CD4-positive, alpha-beta memory T cell (primary cell): ENCODE measurements around the gene ANLN. TPM values are rescaled to one million over a fixed set of nuclear protein-coding genes. Genes with fewer than 3 reads are reported as not detected.

ENCODE experiments used
- CTCF ChIA-PET: fragments of 350-600 bp; sonication (Branson Sonifier 250); formaldehyde crosslinking; loops from one replicate; lab custom pipeline; 2021; ENCODE audit warnings: inconsistent platforms; ENCODE audit not compliant: partially characterized antibody; lab: Charles Lee
- POLR2A ChIA-PET: fragments of 350-600 bp; sonication (Branson Sonifier 250); formaldehyde crosslinking; loops from one replicate; lab custom pipeline; 2021; ENCODE audit not compliant: partially characterized antibody; lab: Charles Lee
- DNase-seq, 5 donors: peaks; one replicate each; pipeline versions ENCODE4 v3.0.0 to v3.0.0-alpha.2; 2020 to 2022; ENCODE audit warnings: mixed read lengths in 1 of 5
- H3K27ac ChIP-seq: one replicate; pipeline ENCODE4 v1.7.0; 2013; ENCODE audit warnings: low read depth, low read length
- H3K27me3 ChIP-seq: 2 replicates; pipeline ENCODE4 v1.7.0; 2013; ENCODE audit warnings: mild to moderate bottlenecking, low read length, moderate library complexity; ENCODE audit not compliant: insufficient read depth
- H3K36me3 ChIP-seq: 2 replicates; pipeline ENCODE4 v1.7.0; 2013; ENCODE audit warnings: mild to moderate bottlenecking, low read length, moderate library complexity; ENCODE audit not compliant: insufficient read depth
- H3K4me1 ChIP-seq: 2 replicates; pipeline ENCODE4 v1.7.0; 2013; ENCODE audit warnings: mild to moderate bottlenecking, low read length, moderate library complexity; ENCODE audit not compliant: insufficient read depth
- H3K4me3 ChIP-seq, 2 donors: one replicate each; pipeline ENCODE4 v1.7.0; 2013; ENCODE audit warnings: low read length in 2 of 2, mild to moderate bottlenecking in 1 of 2
- H3K9me3 ChIP-seq, 2 donors: one replicate each; pipeline ENCODE4 v1.7.0; 2013; ENCODE audit warnings: low read length in 2 of 2, control low read depth in 1 of 2; ENCODE audit not compliant: control insufficient read depth in 1 of 2
- H3K27ac Mint-ChIP-seq, 7 donors: one replicate each; pipeline ENCODE4 v1.8.0; 2020 to 2021; ENCODE audit warnings: mixed read lengths in 7 of 7, mild to moderate bottlenecking in 6 of 7, inconsistent platforms in 3 of 7, moderate library complexity in 3 of 7
- H3K27me3 Mint-ChIP-seq, 2 donors: one replicate each; pipeline ENCODE4 v1.8.0; 2020 to 2021; ENCODE audit warnings: mixed read lengths in 2 of 2
- H3K36me3 Mint-ChIP-seq, 2 donors: one replicate each; pipeline ENCODE4 v1.8.0; 2020 to 2021; ENCODE audit warnings: mixed read lengths in 2 of 2, inconsistent platforms in 1 of 2, mild to moderate bottlenecking in 1 of 2
- H3K4me1 Mint-ChIP-seq, 4 donors: one replicate each; pipeline ENCODE4 v1.8.0; 2020 to 2021; ENCODE audit warnings: mixed read lengths in 4 of 4, mild to moderate bottlenecking in 1 of 4
- H3K4me3 Mint-ChIP-seq, 8 donors: one replicate each; pipeline ENCODE4 v1.8.0; 2020 to 2021; ENCODE audit warnings: mixed read lengths in 8 of 8, mild to moderate bottlenecking in 7 of 8, moderate library complexity in 6 of 8, inconsistent platforms in 3 of 8
- H3K9me3 Mint-ChIP-seq, 8 donors: one replicate each; pipeline ENCODE4 v1.8.0; 2020 to 2021; ENCODE audit warnings: mixed read lengths in 8 of 8, mild to moderate bottlenecking in 5 of 8, inconsistent platforms in 3 of 8, moderate library complexity in 1 of 8
- intact Hi-C: fragments of 100-400 bp; cut with micrococcal nuclease; formaldehyde crosslinking; loops from one replicate; pipeline ENCODE4 v1.15.1; 2023
- polyA plus RNA-seq, 2 donors: library from polyadenylated mRNA; unstranded; fragments of 300-500 nt; fragmentation: Illumina TruSeq; gene quantifications; one replicate each; pipeline ENCODE4 v1.2.3, GENCODE V29; 2021
- total RNA-seq, 2 experiments: library from RNA; stranded (reverse); gene quantifications; one replicate each; pipeline ENCODE4 v1.2.3, GENCODE V29; 2021

The ANLN gene
- total and polyA plus RNA-seq, 4 experiments from 2014 or later, result 0.23 TPM; not detected in 3

DNA sequence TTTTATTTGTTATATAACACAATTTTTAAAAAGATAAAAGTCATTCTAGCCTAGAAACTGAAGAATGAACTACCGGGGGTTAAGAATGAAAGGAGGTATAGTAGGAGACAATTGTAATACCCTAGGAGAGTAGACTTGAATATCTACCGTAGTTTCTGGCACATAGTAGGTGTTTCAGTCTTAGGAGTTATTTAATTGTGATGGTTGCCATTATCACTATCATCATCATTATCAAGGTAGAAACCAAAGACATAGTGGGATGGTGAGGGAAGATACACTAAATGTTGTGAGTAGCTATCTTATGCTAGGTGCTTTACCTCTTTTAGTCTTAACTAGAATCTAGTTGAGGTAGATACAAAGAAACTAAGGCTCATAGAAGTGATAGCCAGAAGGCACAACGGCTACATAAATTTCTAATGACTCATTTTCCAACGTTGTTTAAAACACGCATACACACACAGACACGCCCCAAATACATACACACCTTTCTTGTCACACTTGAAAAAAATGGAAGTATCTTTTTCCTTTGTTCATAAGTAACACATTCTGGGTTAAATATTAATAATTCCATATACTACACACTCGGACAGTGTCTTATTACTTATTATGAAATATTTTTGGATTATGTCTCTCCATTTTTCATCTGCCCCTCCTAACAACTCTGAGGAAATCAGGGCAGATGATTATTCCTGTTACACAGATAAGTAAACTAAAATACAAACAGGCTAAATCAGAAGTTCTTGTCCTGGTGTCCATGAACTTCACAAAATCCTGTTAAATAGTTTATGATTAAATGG, 2.0 kb upstream of the ANLN start:
- intact Hi-C loops, result loop anchor here (2.0 to 5.0 kb wide), 2 partner anchors 235 to 587 kb away; partner anchors contain the start of genes EEPD1 and SEPTIN7
- CTCF ChIA-PET, result interaction anchor here (0.5 to 3.1 kb wide), 4 partner anchors 14 to 1371 kb away, joined by 3 to 24 read pairs (median 3); a partner anchor contains a TSS
- Histone ChIP-seq H3K4me1 (peaks cover 16% of the 10 kb centered on the region), H3K27ac (no peak overlapping the region), H3K4me3 (no peak overlapping the region), H3K36me3 (no peaks in the 10 kb centered on the region), H3K27me3 (no peaks in the 10 kb centered on the region), H3K9me3 (no peaks in the 10 kb centered on the region)
- Mint-ChIP-seq H3K4me1 (peaks cover 15 to 28% (median 21%) of the 10 kb centered on the region in 4 donors), H3K9me3 (no peaks in the 10 kb centered on the region), H3K36me3 (no peaks in the 10 kb centered on the region), H3K27me3 (no peaks in the 10 kb centered on the region), H3K4me3 (peak overlapping the region in 3 of 8 donors; percentile 7 to 41 (median 25)), H3K27ac (peak overlapping the region in 6 of 7 donors; percentile 17 to 72 (median 30))
- POLR2A ChIA-PET, result interaction anchor here (1.0 to 4.1 kb wide), 2 partner anchors 9 kb away, joined by 3 to 23 read pairs; no protein-coding TSS in a partner anchor
- no peak for DNase-seq

DNA sequence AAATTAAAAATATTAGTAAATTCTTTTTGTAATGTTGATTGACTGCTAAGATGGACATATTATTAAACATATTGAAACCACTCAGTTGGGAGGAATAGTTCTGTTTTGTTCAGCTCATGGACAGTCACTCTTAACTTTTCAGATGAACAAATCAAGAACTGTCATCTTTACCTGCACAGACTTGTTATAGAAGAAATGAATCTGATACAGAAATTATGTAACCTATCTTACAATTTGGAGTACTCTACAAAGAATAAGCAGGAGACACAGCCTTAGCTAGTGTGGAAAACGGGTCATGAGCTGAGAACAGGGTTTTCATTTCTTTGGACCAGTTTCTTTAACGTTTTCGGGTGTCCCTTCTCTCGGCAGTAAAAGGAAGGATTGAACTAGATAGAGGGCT, 1.2 kb upstream of the ANLN start:
- H3K9me3 ChIP-seq, result no peaks in the 10 kb centered on the region
- CTCF ChIA-PET, result interaction anchor here (1.0 to 3.1 kb wide), 3 partner anchors 15 to 22 kb away, joined by 3 to 24 read pairs (median 3); a partner anchor contains a TSS
- intact Hi-C loops, result loop anchor here (2.0 to 5.0 kb wide), 2 partner anchors 236 to 588 kb away; partner anchors contain the start of genes EEPD1 and SEPTIN7
- no peaks in the 10 kb centered on the region for H3K27me3 ChIP-seq
- H3K27ac ChIP-seq, result no peak overlapping the region
- H3K4me3 ChIP-seq, result no peak overlapping the region
- peak in 1 of 5 donors; percentile 9 for DNase-seq
- peaks cover 16% of the 10 kb centered on the region for H3K4me1 ChIP-seq
- Mint-ChIP-seq H3K36me3 (no peaks in the 10 kb centered on the region), H3K4me3 (peak overlapping the region; percentile 40 to 86 (median 72)), H3K4me1 (peaks cover 15 to 28% (median 21%) of the 10 kb centered on the region in 4 donors), H3K27me3 (no peaks in the 10 kb centered on the region), H3K9me3 (no peaks in the 10 kb centered on the region), H3K27ac (peak overlapping the region; percentile 48 to 93 (median 74))
- no peaks in the 10 kb centered on the region for H3K36me3 ChIP-seq
- POLR2A ChIA-PET, result interaction anchor here (1.3 to 4.1 kb wide), 4 partner anchors 10 to 290 kb away, joined by 3 to 23 read pairs (median 12); a partner anchor contains a TSS

DNA sequence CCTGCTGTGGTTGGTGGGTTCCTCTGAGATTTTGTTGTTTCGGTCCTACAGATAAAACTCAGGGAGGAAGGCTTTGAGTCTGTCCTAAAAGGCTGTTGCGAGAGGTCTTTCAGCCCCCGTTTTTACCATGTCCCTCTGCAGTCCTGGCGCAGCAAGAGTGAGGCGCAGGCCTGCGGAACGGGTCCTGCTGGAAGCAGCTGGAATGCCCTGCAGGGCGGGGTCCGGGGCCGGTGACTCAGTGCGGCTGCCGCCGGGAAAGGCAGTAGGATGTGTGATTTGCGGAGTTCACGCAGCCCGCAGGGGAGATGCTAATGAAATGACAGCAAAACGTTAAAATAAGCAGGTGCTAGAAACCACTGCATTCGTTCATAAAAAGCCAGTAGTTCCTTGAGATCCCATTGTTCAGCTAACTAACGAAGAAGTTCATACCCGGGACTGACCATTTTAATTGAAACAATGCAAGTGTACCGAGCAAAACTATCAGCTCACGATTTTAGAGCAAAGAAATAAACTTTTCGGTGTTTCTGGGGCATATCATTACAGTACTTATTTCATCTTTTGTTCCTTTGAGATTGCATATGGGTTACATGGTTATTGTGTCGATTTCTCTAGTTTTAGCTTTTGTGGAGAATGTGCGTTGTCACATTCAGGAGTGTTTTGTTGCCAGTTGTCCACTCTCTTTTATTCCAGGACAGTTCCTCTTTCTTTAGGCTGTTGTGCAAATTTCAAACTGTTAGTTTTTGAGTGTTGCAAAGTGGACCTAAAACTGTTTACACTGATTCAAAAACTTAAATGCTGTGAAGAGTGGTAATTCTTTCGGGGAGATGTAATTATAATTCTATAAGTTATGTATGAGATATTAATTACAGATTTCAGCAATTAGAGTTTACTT, 783 bp downstream of the ANLN start:
- CTCF ChIA-PET, result interaction anchor here (3.1 kb wide), 1 partner anchor 24 kb away, joined by 24 read pairs; a partner anchor contains a TSS
- peak overlapping the region; percentile 77 to 91 (median 86) for H3K4me3 Mint-ChIP-seq
- no peaks in the 10 kb centered on the region for H3K36me3 ChIP-seq
- H3K4me1 Mint-ChIP-seq, result peaks cover 15 to 28% (median 21%) of the 10 kb centered on the region in 4 donors
- H3K27ac Mint-ChIP-seq, result peak overlapping the region; percentile 67 to 91 (median 77)
- H3K36me3 Mint-ChIP-seq, result no peaks in the 10 kb centered on the region
- POLR2A ChIA-PET, result interaction anchor here (0.6 to 4.1 kb wide), 4 partner anchors 9 to 23 kb away, joined by 3 to 23 read pairs (median 12); a partner anchor contains a TSS
- DNase-seq, result peak; percentile 22 to 60 (median 31)
- no peaks in the 10 kb centered on the region for H3K9me3 Mint-ChIP-seq
- H3K9me3 ChIP-seq, result no peaks in the 10 kb centered on the region
- intact Hi-C loops, result no loop called here
- H3K27me3 ChIP-seq, result no peaks in the 10 kb centered on the region
- H3K4me1 ChIP-seq, result peaks cover 16% of the 10 kb centered on the region
- H3K4me3 ChIP-seq, result peak overlapping the region; percentile 82 to 84
- H3K27ac ChIP-seq, result peak overlapping the region; percentile 50
- peaks cover 0 to 1% of the 10 kb centered on the region in 2 donors for H3K27me3 Mint-ChIP-seq

DNA sequence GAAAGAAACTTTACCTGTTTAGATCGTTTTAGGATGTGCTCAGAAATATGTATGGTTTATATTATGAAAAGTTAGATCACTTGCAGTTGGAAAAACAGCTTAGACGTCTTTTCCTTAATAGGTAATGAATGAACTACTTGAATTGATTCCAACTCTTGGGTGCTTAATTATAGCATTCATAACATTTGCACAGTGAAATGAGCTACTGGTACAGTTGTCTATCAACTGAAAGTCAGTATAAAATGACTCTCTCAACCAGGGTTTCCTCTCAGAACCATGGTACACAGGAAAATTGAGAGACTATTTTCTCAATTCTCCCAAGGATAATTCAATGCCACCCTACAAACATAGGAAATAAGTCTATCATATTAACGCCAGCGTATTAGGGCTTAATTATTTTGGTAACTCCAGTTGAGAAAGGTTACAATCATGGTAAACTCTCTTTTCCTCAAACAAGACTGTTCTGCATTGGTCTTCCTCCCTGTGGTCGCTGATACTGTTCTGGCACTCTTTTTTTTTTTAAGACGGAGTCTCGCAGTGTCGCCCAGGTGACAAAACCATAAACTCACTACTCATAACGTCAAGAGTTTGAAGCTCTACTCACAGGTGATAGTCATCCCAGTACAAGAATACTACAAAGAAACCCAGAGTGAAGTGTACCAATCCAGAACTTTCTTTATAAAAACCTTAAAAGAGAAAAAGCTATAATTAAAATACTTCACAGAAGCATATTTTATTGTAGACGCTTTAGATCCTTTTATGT, 2.0 kb downstream of the ANLN start:
- no peaks in the 10 kb centered on the region for H3K36me3 Mint-ChIP-seq
- ChIA-PET POLR2A (interaction anchor here (4.1 kb wide), 1 partner anchor 13 kb away, joined by 23 read pairs; no protein-coding TSS in a partner anchor), CTCF (interaction anchor here (2.5 kb wide), 1 partner anchor 25 kb away, joined by 20 read pairs; a partner anchor contains a TSS)
- peak in 1 of 5 donors; percentile 24 for DNase-seq
- no peaks in the 10 kb centered on the region for H3K9me3 ChIP-seq
- no peaks in the 10 kb centered on the region for H3K27me3 ChIP-seq
- peaks cover 16% of the 10 kb centered on the region for H3K4me1 ChIP-seq
- no peak overlapping the region for H3K27ac ChIP-seq
- H3K27me3 Mint-ChIP-seq, result peaks cover 0 to 1% of the 10 kb centered on the region in 2 donors
- H3K4me1 Mint-ChIP-seq, result peaks cover 15 to 28% (median 21%) of the 10 kb centered on the region in 4 donors
- no peaks in the 10 kb centered on the region for H3K36me3 ChIP-seq
- H3K9me3 Mint-ChIP-seq, result no peaks in the 10 kb centered on the region
- no peak overlapping the region for H3K4me3 ChIP-seq
- intact Hi-C loops, result no loop called here
- peak overlapping the region in 7 of 8 donors; percentile 8 to 91 (median 66) for H3K4me3 Mint-ChIP-seq
- H3K27ac Mint-ChIP-seq, result peak overlapping the region in 2 of 7 donors; percentile 2 to 43

DNA sequence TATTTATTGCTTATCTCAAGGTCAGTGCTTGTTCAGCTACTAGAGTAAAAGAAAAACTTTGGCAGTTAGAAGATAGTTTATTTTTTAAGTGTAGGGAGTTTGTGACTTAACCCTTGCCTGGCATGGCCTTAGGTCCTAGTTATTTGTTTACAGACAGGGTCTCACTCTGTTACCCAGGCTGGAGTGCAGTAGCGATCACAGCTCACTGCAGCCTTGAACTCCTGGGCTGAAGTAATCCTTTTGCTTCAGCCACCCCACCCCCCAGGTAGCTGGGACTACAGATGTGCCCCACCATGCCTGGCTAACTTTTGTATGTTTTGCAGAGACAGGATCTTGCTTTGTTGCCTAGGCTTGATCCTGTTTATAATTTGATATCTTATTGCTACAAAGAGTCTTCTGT, 4.2 kb downstream of the ANLN start:
- POLR2A ChIA-PET, result interaction anchor here (0.6 kb wide), 1 partner anchor 703 kb away, joined by 4 read pairs; no protein-coding TSS in a partner anchor
- DNase-seq, result no peak
- Histone ChIP-seq H3K4me3 (no peak overlapping the region), H3K27ac (no peak overlapping the region), H3K36me3 (no peaks in the 10 kb centered on the region), H3K4me1 (peaks cover 16% of the 10 kb centered on the region), H3K27me3 (no peaks in the 10 kb centered on the region), H3K9me3 (no peaks in the 10 kb centered on the region)
- Mint-ChIP-seq H3K27me3 (peaks cover 0 to 1% of the 10 kb centered on the region in 2 donors), H3K9me3 (no peaks in the 10 kb centered on the region), H3K4me1 (peaks cover 9 to 22% (median 17%) of the 10 kb centered on the region in 4 donors), H3K4me3 (no peak overlapping the region), H3K36me3 (no peaks in the 10 kb centered on the region), H3K27ac (no peak overlapping the region)
- intact Hi-C loops, result no loop called here
- CTCF ChIA-PET, result interaction anchor here (0.8 to 2.5 kb wide), 3 partner anchors 26 to 44 kb away, joined by 3 to 20 read pairs (median 3); a partner anchor contains a TSS

DNA sequence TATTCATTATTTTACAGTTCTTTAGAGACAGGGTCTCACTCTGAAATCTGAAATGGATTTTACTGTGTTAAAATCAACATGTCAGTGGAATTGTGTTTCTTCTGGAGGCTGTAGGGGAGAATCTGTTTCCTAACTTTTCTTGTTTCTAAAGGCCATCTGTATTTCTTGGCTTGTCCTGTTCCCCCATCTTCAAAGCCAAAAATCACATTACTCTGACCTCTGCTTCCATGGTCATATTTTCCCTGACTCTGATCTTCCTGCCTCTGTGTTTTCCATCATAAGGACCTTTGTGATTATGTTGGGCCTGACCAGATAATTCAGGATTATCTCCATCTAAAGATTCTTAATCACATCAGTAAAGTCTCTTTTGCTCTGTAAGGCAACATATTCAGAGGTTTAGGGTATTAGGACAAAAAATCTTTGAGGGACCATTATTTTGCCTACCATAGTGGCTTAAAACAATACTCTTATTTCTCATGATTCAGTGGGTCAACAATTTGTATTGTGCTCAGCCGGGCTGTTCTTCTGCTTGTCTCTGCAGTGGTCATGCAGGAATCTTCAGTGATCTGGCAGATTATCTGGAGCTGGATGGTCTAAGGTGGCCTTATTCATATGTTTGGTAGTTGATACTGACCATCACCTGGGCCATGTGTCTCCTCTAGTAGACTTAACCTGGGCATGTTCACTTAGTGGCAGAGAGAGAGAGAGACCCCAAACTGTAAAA, 5.7 kb downstream of the ANLN start:
- Mint-ChIP-seq H3K27ac (no peak overlapping the region), H3K36me3 (no peaks in the 10 kb centered on the region)

More for the DNA sequence above, 5.7 kb downstream of the ANLN start:
- CTCF ChIA-PET, result no interaction called here
- no peaks in the 10 kb centered on the region for H3K36me3 ChIP-seq
- Mint-ChIP-seq H3K27me3 (peaks cover 0 to 1% of the 10 kb centered on the region in 2 donors), H3K4me3 (no peak overlapping the region), H3K4me1 (peaks cover 9 to 19% (median 14%) of the 10 kb centered on the region in 4 donors), H3K9me3 (no peaks in the 10 kb centered on the region)
- no peak for DNase-seq
- intact Hi-C loops, result no loop called here
- POLR2A ChIA-PET, result no interaction called here
- no peaks in the 10 kb centered on the region for H3K9me3 ChIP-seq
- no peak overlapping the region for H3K4me3 ChIP-seq
- peaks cover 16% of the 10 kb centered on the region for H3K4me1 ChIP-seq
- H3K27me3 ChIP-seq, result no peaks in the 10 kb centered on the region
- H3K27ac ChIP-seq, result no peak overlapping the region
